ENCODE data around the gene RREB1.
A peak's percentile ranks its signal among the peaks of the same experiment; 100 is the strongest.

The RREB1 gene

DNA sequence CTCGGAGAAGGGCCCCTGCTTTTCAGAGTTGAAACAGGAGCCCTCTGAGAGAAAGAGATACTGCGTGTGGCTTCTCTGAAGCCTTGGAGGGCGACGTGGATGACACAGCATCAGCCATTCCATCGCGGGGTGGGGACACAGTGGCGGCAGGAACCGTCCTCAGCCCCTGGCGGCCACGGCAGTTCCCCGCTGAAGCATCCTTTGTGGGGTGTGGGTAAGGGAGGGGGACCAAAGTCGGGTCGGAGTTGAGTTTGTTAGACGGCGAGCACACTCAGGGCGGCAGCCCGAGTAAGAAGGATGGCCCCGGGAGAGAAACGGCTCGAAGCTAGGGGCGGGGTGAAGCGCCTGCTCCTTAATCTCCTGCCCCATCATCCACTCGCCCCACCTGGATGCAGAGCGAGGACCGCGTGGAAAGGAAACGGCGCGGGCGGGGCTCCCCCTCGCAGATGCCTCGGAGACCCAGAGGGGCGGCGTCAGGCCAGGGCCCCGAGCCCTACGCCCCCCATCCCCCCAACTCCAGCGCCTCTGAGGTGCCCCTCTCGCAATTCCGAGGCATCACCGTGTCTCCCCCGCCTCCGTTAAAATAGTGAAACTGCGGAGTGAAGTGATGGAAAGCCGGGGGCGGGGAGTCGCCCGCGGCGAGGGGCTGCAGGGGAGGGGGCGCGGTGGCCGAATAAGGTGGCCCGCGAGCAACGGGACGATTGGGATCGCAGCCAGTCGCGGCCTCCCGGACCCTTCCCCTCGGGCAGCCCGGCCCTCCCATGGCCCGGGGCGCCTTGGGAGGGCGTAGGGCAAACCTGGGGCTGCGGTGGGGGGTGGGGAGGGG is 796 bp upstream of the RREB1 start (continued):
- TF ChIP-seq ZNF791 (tag by site-specific recombination; IDR thresholded peaks at IDR 0.05), result no peak
- no peak for TF ChIP-seq HOXA7 (CRISPR knock-in tag; IDR thresholded peaks at IDR 0.05; ENCODE audit: borderline replicate concordance)
- TF ChIP-seq ZBTB20 (tag by site-specific recombination; IDR thresholded peaks at IDR 0.05), result peak; percentile 54; the same call in 1 of the 2 replicates
- TF ChIP-seq ZNF777 (tag by site-specific recombination; IDR thresholded peaks at IDR 0.05; ENCODE audit: borderline replicate concordance), result peak; percentile 62; the same call in 1 of the 2 replicates
- TF ChIP-seq KLF1 (tag by site-specific recombination; IDR thresholded peaks at IDR 0.05), result peak; percentile 84
- TF ChIP-seq ZNF148 (tag by site-specific recombination; IDR thresholded peaks at IDR 0.05; ENCODE audit: borderline replicate concordance), result no peak
- TF ChIP-seq ZNF521 (tag by site-specific recombination; IDR thresholded peaks at IDR 0.05), result no peak
- no peak for TF ChIP-seq ZNF692 (tag by site-specific recombination; IDR thresholded peaks at IDR 0.05)
- TF ChIP-seq MZF1 (tag by site-specific recombination; IDR thresholded peaks at IDR 0.05; ENCODE audit: borderline replicate concordance), result no peak
- peak; percentile 59 for TF ChIP-seq ZNF335 (tag by site-specific recombination; conservative IDR thresholded peaks at IDR 0.05)
- TF ChIP-seq ZNF626 (tag by site-specific recombination; IDR thresholded peaks at IDR 0.05), result no peak
- TF ChIP-seq ZNF350 (tag by site-specific recombination; IDR thresholded peaks at IDR 0.05), result no peak
- no peak for TF ChIP-seq ZNF354C (tag by site-specific recombination; IDR thresholded peaks at IDR 0.05; ENCODE audit: borderline replicate concordance, low read depth)
- TF ChIP-seq, protein P1, sequence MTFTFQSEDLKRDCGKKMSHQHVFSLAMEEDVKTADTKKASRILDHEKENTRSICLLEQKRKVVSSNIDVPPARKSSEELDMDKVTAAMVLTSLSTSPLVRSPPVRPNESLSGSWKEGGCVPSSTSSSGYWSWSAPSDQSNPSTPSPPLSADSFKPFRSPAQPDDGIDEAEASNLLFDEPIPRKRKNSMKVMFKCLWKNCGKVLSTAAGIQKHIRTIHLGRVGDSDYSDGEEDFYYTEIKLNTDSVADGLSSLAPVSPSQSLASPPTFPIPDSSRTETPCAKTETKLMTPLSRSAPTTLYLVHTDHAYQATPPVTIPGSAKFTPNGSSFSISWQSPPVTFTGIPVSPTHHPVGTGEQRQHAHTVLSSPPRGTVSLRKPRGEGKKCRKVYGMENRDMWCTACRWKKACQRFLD (tag by site-specific recombination; IDR thresholded peaks at IDR 0.05), result no peak
- TF ChIP-seq, protein P2, sequence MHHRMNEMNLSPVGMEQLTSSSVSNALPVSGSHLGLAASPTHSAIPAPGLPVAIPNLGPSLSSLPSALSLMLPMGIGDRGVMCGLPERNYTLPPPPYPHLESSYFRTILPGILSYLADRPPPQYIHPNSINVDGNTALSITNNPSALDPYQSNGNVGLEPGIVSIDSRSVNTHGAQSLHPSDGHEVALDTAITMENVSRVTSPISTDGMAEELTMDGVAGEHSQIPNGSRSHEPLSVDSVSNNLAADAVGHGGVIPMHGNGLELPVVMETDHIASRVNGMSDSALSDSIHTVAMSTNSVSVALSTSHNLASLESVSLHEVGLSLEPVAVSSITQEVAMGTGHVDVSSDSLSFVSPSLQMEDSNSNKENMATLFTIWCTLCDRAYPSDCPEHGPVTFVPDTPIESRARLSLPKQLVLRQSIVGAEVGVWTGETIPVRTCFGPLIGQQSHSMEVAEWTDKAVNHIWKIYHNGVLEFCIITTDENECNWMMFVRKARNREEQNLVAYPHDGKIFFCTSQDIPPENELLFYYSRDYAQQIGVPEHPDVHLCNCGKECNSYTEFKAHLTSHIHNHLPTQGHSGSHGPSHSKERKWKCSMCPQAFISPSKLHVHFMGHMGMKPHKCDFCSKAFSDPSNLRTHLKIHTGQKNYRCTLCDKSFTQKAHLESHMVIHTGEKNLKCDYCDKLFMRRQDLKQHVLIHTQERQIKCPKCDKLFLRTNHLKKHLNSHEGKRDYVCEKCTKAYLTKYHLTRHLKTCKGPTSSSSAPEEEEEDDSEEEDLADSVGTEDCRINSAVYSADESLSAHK (tag by site-specific recombination; IDR thresholded peaks at IDR 0.05), result no peak
- no peak; the same call in 1 of the 2 replicates for TF ChIP-seq WT1 (tag by site-specific recombination; IDR thresholded peaks at IDR 0.05)
- TF ChIP-seq ZNF747 (tag by site-specific recombination; IDR thresholded peaks at IDR 0.05), result no peak
- TF ChIP-seq ZNF585B (tag by site-specific recombination; IDR thresholded peaks at IDR 0.05), result no peak
- TF ChIP-seq ZNF837 (tag by site-specific recombination; IDR thresholded peaks at IDR 0.05), result no peak
- 0 out of 2 replicates have a peak, but pooled peaks have one; percentile 9 for TF ChIP-seq EGR2 (tag by site-specific recombination; IDR thresholded peaks at IDR 0.05; ENCODE audit: low read depth)
- no peak for TF ChIP-seq ZNF664 (tag by site-specific recombination; IDR thresholded peaks at IDR 0.05)
- TF ChIP-seq ZNF174 (tag by site-specific recombination; IDR thresholded peaks at IDR 0.05), result no peak
- TF ChIP-seq HIC1 (tag by site-specific recombination; IDR thresholded peaks at IDR 0.05), result no peak
- TF ChIP-seq ZNF555 (tag by site-specific recombination; conservative IDR thresholded peaks at IDR 0.05), result no peak
- TF ChIP-seq ZSCAN16 (tag by site-specific recombination; IDR thresholded peaks at IDR 0.05), result no peak
- TF ChIP-seq ZNF366 (tag by site-specific recombination; conservative IDR thresholded peaks at IDR 0.05), result no peak
- TF ChIP-seq ZNF658 (tag by site-specific recombination; IDR thresholded peaks at IDR 0.05), result no peak
- TF ChIP-seq MYNN (tag by site-specific recombination; IDR thresholded peaks at IDR 0.05; ENCODE audit: borderline replicate concordance), result no peak
- no peak for TF ChIP-seq ZNF654 (tag by site-specific recombination; IDR thresholded peaks at IDR 0.05; ENCODE audit: low read depth)
- TF ChIP-seq TRIM28 (IDR thresholded peaks at IDR 0.05; ENCODE audit: borderline replicate concordance, low read length), result no peak
- TF ChIP-seq ZNF292 (tag by site-specific recombination; IDR thresholded peaks at IDR 0.05; ENCODE audit: borderline replicate concordance, low read depth), result no peak
